Brain pericyte (primary cell): ENCODE data around the gene KCNQ4.

Experiments used
- DNase-seq: peaks from one replicate; pipeline ENCODE4 v3.0.0-alpha.2; 2012; ENCODE audit warnings: low read depth, low spot score

The KCNQ4 gene

DNA sequence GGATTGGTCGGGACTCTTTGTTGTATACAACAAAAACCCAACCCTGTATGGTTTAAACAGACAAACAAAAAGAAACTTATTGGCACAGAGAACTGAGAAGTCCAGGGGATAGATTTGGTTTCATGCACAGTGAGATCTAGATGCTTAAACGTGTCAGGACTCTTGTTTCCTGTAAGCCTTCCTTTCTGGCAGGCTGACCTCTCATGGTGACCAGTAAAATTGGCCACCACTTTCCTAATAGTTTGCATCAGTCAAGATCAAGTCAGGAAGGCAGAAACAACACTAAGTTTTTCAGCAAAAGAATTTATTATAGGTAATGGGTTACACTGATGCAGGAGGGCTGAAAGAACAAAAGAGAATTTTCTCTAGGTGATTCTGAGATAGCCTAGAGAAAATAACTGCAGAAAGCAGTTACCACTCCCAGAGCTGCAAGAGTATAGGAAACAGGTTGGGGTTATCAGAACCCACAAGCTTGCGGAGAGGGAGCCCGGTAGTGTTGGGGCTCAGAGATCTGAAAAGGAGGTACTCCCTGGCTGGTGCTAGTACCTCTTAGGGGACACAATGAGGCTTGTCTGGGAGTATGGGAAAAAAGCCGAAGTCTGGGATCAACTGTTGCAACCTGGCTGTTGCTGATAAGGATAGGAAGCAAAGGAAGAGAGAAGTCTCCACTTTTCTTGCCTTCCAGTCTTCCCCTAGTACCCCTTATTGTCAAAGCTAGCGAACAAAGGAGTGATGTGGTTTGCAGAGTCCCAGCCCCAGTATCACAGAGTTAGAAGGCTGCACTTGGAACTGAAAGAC lies 57.1 kb downstream of the KCNQ4 start:
- DNase-seq: no peak

DNA sequence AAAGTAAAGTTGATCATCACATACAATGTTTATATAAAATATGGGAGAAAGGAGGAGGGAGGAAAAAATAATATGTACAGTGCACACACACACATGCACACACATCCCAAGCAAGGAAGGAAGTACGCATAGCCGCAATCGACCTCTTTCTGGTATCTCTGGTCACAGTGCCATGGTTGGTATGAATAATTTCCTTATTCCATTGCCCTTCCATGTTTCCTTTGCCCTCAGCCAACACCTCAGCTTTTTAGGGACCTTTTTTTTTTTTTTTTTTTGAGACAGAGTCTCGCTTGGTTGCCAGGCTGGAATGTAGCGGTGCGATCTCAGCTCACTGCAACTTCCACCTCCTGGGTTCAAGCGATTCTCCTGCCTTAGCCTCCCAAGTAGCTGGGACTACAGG lies 58.0 kb downstream of the KCNQ4 start:
- no peak for DNase-seq

DNA sequence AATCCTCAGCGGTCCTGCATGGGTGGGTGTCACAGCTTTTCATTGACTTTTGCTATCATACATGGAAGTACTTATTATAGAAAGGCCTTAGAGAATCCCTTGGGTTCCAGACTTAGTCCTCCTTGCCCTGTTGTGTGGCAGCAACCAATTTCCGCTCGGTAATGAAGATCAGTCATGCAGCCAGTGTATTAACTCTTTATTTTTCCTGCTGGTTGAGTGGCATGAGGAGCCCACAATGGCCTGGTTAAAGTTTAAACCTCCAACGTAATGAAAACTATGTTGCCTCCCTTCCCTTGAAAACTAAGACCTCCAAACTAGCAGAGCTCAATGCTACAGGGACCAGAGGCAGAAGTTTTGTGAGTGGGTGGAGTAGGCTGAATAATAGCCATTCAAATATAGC lies 58.6 kb downstream of the KCNQ4 start:
- no peak for DNase-seq

DNA sequence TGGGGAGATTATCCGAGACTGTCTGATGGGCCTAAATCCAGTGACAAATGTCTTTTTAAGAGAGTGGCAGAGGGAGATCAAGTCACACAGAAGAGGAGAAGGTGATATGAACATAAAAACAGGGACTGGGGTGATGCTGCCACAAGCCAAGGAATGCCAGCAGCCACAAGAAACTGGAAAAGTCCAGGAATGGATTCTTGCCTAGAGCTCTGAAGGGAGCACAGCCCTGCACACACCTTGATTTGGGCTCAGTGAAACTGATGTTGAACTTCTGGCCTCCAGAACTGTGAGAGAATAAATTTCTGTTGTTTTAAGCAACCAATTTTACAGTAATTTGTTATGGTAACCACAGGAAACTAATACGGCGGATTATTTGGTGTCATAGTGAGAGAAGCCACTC lies 59.1 kb downstream of the KCNQ4 start:
- DNase-seq: no peak

DNA sequence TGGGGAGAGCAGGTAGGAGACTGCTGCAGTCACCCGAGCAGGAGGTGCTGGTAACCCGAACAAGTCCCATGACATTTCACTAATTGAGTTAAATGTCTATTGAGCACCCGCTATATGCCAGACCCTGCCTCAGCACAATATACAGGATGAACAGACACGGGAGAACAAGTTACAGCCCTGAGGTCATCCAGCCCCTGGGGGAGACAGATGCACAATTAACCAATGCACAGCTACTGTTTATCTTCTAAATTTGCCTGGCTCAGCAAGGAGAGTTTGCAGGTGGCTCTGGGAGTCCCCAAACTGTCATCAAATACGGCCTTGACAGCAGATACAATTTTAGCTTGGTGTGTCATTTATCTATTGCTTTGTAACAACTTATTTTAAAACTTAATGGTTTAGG lies 60.5 kb downstream of the KCNQ4 start:
- no peak for DNase-seq

DNA sequence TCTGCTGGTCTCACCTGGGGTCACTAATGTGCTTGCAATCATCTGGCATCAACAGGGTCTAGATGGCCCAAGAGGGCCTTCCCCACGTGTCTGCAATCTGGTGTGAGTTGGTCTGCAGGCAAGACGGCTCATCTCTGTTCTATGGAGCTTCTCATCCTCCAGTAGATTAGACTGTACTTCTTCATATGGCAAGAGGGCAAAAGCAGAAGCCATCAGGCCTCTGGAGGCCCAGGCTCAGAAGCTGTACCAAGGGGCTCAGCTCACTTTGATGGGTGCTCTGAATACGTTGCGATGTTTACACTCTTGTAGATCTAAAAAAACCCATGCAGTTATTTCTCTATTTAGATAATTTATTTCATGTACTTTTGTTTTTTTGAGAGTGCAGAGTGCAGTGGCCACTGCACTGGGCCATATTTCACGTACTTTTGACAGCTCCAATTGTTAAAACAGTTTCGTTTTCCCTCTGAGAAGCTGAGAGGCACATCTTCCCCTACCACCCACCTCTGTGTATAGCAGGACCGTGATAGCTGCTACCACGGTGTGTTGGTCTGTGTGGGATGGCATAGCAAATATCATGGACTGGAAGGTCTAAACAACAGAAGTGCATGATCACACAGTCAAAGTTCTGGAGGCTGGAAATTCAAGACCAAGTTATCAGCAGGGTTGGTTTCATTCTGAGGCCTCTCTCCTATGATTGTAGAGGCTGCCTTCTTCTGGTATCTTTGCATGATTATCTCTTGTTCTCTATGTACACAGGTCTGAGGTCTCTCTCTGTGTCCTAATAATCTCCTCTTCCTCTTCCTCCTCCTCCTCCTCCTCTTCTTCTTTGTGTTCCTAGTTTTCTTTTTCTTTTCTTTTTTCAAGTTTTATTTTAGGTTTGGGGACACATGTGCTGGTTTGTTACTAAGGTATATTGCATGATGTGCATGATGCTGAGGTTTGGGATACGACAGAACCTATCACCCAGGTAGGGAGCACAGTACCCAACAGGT lies 61.6 kb downstream of the KCNQ4 start:
- no peak for DNase-seq

DNA sequence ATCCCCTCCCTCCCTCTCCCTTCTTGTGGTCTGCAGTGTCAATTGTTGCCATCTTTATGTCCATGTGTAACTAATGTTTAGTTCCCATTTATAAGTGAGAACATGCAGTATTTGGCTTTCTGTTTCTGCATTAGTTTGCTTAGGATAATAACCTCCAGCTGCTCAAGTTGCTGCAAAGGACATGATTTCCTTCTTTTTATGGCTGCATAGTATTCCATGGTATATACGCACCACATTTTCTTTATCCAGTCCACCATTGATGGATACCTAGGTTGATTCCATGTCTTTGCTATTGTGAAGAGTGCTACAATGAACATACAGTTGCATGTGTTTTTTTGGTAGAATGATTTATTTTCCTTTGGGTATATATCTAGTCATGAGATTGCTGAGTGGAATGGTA lies 62.3 kb downstream of the KCNQ4 start:
- no peak for DNase-seq

DNA sequence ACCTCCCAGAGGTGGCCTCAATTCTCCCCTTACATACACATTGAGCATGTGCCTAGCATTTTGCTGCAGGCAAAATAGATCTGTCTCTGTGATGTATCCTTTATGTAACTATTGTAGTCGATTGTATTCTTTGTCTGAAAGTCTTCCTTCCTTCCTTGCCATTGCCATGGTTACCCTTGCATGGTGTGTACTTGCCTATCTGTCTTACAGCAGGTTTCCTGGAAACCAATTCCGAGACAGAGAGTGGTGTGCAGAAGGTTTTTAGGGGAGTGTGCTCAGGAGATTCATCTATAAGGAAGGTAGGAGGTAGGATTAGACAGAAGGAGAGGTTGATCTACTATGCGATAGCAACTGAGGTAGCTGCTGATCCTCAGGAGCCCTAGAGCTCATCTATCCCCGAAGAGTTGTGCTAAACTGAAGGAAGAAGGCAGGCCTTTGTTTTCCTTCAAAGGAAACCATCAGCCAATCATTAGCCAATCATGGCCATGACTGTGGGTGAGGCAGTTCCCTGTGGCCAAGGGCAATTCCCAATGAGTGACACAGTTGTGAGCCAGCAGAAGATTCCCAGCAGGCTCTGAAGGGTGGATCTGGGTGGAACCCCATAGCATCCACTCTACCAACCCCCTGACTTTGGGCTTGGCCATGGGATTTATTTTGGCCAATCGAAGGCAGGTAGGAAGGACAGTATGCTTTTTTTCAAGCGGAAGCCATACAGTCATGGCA lies 63.6 kb downstream of the KCNQ4 start:
- no peak for DNase-seq

DNA sequence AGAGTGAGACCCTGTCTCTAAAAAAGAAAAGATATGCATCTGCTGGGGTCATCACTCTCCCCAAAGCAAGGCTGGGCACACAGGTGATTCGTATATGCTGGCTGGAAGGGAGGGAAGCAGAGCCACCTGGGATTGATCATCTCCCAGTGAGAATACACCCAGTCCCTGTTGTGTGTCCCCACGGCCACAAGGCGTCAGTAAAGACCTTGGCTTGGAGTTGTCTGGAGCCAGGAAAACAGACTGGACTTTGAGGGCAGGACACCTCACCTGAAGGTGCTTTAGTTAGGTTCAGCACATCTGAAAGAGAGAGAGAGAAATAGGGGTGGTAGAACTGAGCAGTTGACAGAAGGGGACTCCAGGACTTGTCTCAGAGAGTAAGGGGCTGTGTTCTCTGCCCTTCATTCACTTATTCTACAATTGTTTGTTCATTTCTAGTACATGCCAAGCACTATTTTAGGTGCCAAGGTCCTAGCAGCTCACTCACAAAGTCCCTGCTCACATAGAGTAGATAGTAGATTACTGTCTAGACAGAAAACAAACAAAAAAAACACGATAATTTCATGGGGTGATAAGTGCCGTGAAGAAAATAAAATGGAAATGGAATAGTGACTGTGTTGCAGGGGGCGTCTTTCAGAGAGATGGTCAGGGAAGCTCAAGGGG lies 65.1 kb downstream of the KCNQ4 start:
- no peak for DNase-seq

DNA sequence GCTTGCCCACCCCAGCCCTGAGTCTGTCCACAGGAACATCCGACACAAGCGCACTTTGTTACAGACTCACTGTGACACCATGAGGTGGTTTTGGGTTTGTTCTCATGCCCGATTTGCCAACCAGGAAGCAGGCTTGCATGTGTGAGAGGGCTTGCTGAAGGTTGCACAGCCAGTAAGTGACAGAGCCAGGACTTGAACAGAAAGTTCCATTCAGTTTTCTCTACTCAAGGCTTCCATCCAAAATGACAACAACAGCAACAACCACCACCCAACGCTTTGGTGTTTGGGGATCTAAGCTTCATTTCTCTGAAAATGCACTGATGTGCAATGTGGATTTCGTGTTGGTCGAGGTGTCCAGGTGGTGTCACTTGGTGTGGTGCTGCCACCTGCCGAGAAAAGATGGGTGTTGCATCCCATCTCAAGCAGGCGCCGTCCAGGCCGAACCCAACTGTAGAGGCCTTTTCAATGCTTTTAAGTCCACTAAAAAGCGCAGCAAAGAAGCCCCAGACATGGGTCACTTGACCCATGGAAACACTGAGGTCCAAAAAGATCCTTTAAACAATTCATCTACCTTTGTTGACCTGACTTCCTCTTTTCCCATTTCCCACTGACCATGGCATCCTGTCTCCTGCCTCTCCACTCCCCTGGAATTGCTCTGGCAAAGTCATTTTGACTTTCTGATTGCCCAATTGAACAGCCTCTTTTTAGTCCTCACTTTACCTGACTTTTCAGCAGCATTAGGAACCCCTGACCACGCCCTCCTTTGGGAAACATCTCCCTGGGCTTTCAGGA lies 66.4 kb downstream of the KCNQ4 start:
- no peak for DNase-seq

DNA sequence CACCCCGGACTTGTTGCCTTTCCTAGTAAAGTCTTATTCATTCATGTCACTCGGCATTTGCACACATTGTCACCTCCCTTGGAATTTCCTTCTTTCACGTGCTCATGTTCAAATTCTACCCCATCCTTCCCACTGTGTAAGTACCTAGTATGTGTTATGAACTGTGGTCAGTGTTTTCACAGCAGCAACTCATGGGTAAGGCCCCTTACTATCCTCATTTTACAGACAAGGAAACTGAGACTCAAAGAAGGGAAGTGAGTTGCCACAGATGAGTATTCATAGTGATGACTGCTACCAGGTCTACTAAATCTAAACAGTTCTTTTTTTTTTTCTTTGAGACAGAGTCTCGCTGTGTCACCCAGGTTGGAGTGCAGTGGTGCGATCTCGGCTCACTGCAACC lies 68.1 kb downstream of the KCNQ4 start:
- DNase-seq: no peak

DNA sequence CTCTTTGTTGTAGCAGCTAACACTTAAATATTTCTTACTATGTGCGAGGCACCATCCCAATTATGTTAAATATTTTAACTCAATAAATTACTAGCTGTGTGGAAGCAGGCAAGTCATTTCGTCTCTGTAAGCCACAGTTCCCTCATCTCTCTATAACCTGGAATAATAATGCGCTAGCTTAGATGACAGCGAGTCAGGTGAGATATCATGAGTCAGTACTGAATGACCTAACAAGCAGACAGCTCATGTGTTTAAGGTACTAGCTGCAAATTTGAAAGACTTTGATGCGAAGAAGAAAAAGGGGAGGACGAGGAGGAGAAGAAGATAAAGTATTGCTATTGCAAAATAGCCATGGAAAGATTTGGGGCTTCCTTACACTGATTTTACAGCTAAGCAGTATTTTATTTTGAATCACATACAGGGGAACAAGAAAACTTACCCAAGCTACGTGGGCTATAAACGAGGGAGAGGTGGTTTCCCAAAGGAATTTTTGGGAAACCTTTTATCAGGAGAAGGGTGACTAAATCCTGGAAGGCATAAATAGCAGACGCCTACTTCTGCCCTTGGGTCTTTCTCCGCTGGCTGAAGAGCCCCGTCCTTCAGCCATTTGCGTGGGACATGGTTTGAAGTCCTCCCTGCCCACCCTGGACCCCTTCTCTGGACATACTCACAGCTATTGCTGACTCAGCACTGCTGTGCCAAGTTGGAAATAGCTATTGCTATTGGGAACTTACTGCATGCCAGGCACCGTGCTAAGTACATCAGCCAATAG lies 69.7 kb downstream of the KCNQ4 start:
- DNase-seq: no peak

DNA sequence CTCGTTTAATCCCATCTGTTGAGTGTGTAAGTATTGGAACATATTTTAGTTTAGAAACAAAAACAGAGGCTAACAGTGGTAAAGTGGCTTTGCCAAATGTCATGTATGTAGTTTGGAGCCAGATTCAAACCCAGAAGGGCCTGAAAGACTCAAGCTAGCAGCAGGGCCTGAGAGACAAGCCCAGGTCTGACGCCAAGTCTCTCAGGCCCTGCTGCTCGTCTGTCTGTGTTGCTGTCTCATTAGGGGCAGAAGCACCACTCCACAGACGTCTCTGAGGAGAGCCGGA lies 70.2 kb downstream of the KCNQ4 start:
- DNase-seq: no peak

DNA sequence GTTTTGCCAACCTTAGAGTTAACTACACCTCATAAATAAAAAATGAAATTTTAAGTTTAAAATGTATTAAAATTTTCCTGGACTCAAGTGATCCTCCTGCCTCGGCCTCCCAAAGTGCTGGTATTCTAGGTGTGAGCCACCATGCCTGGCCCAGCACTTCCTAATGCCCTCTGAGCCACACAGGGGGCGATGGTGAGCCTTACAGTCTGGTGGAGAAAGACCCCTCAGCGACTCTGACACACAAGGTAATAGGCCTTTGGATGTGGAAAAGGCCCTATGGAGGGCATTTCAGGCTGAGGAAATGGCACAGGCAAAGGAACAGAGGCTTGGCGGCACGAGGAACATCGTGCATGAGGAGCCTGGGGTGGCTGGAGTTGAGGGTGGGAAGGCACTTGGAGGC lies 71.9 kb downstream of the KCNQ4 start:
- no peak for DNase-seq

DNA sequence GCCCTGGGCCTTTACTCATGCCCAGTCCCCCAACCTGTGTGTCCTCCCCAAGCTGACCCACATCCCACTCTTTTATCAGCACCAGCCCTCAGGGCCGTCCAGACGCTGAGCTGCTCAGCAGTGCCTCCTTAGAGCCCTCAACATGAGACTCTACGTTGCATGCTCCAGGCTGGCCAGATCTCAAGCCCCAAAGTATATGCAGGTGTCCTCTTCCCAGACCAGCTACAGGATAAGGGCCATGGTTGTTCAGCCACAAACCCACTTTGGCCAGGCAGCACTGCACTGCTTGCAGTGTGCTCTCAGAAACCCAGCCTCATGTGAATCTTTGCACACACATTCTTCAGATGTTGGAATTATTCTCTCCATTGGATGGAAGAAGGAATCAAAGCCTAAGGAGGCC lies 72.5 kb downstream of the KCNQ4 start:
- no peak for DNase-seq

DNA sequence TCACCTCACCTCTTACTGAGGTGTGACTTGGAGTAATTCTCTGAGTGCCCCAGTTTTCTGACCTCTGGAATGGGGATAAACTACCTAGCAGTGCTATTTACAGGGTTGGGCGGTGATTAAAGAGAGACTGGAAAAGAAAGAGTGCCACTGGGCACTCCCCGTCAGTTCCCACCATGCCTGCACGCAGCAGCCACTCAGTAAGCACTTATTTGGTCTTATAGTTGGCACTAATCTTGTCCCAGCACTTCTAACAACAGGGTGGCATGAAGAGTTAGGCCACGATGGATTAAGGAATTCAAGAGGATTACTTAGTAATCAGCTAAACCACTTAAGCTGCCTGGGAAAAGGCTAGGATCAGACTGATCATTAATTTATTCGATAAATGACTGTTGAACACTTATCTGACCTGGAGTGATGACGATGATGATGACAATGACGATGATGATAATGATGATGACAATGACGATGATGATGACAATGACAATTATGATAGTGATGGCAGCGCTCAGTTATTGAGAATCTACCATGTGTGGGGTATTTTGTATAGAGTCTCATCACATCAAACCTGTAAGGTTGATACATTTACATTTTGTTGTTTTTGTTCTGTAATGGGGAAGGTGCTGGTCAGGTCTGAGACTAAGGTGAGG lies 73.2 kb downstream of the KCNQ4 start:
- no peak for DNase-seq

DNA sequence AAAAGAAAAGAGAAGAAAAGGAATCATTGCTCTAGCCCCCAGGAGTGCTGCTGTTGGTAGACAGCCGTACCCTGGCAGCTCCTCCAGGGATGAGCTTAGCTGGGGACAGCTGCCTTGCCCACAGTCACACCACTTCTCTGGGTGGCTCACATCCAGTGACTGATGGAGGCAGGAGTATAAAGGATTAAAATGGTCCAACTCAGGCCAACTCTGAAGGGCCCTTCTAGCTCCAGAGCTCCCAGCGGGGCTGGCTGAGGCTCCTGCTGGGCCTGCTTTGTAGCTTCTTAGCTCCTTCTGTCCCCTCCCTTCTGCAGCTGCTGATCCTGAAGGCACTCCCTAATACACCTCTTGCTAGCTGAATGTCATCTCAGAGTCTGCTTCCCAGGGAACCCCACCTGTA lies 74.2 kb downstream of the KCNQ4 start:
- no peak for DNase-seq

DNA sequence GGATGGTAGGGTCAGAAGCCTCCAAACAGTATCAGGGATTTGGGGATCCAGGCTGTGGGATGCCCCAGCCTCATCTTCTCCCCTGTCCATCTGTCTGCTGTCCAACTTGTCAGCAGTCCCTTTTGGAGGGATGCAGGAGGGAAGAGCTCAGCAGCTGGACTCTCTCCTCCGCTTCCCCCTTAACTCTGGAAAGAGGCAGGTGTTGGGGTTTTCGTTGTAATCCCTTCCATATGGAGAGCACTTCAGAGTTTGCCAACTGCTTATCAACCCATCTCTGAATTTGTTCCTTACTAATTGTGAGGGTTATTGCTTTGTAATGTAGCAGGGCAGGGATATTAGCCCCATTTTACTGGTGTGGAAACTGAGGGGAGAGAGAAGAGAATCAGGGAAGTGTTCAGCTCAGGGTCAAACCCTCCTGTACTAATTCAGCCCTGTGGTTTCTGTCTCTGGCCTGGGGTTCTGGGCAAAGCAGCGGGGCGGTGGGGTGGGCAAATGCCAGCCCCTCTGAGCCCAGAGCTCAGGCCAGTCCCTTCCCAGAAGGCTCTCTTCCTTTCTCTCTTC lies 75.3 kb downstream of the KCNQ4 start:
- DNase-seq: no peak

DNA sequence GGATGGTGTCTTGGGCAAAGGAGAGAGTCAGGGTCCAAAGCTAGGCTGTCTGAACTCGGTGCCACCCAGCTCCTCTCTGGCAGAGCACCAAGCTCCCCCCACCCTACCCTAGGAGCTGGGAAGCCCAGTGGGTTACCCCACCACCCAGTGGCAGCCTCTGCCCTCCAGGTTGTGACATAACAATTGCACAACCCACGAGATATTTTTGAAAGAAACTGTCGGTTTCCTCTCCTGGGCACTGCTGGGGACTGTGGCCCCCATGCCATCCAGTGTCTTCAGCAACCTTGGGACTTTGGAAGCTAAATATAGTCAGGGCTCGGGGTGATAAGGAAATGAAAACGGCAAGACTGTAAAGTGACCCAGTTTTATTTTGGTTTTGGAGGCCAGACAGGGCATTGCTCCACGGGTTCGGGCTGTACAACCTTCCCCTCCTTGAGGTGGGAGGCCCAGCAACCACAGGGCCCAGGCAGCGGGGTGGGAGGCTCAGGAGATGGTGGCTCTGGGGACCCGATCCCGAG lies 77.2 kb downstream of the KCNQ4 start:
- no peak for DNase-seq
